OCI-LY3 (cell line): ENCODE results near the gene TACC2.

Source experiments
- H2AFZ ChIP-seq: fragments of 200-600, 300-600 bp; shearing (Covaris generic); 2 replicates; pipeline ENCODE4 v1.6.0; 2014; ENCODE audit warnings: antibody characterized with exemption, low read depth, low read length
- H3K27ac ChIP-seq: fragments of 200-600, 300-600 bp; sonication (generic); 2 replicates; pipeline ENCODE4 v1.5.1; 2014; ENCODE audit warnings: mild to moderate bottlenecking, low read length, moderate library complexity, mixed read lengths
- H3K27me3 ChIP-seq: fragments of 200-600, 300-600 bp; sonication (generic); 2 replicates; pipeline ENCODE4 v1.6.1; 2014; ENCODE audit warnings: low read depth, low read length, mixed read lengths
- H3K36me3 ChIP-seq: fragments of 200-600, 300-600 bp; sonication (generic); replicated peaks from 2 replicates; pipeline ENCODE3; 2014; ENCODE audit warnings: low read depth, low read length, mixed read lengths
- H3K4me1 ChIP-seq: fragments of 300-600, 200-600 bp; sonication (generic); 2 replicates; pipeline ENCODE4 v1.6.1; 2014; ENCODE audit warnings: low read length, mixed read lengths
- H3K4me2 ChIP-seq: fragments of 200-600, 300-600 bp; sonication (generic); 2 replicates; pipeline ENCODE4 v1.6.1; 2014; ENCODE audit warnings: low read length, mixed read lengths
- H3K4me3 ChIP-seq: fragments of 300-600, 200-600 bp; sonication (generic); 2 replicates; pipeline ENCODE4 v1.5.1; 2014; ENCODE audit warnings: antibody characterized with exemption, mild to moderate bottlenecking, low read length, moderate library complexity
- H3K79me2 ChIP-seq: fragments of 300-600, 200-600 bp; shearing (Covaris generic); 2 replicates; pipeline ENCODE4 v1.6.1; 2014; ENCODE audit warnings: mild to moderate bottlenecking, low read length, mixed read lengths
- H3K9ac ChIP-seq: fragments of 300-600, 200-600 bp; shearing (Covaris generic); 2 replicates; pipeline ENCODE4 v1.6.0; 2014; ENCODE audit warnings: mild to moderate bottlenecking, low read length, moderate library complexity
- H3K9me3 ChIP-seq: fragments of 200-600, 300-600 bp; shearing (Covaris generic); 2 replicates; pipeline ENCODE4 v1.6.1; 2014; ENCODE audit warnings: low read length, mixed read lengths; ENCODE audit not compliant: insufficient read depth
- H4K20me1 ChIP-seq: fragments of 200-600, 300-600 bp; sonication (generic); 2 replicates; pipeline ENCODE4 v1.6.1; 2016; ENCODE audit warnings: low read length, mixed read lengths; ENCODE audit not compliant: insufficient read depth
- CTCF ChIP-seq: fragments of 200-600, 300-600 bp; sonication (generic); IDR thresholded peaks from 2 replicates; pipeline ENCODE4 v1.5.1; 2014; ENCODE audit warnings: antibody characterized with exemption, low read length, low read depth
- EZH2phosphoT487 ChIP-seq: fragments of 200-600 bp; shearing (Covaris generic); IDR thresholded peaks from 2 replicates; pipeline ENCODE4 v1.6.1; 2018; ENCODE audit warnings: antibody characterized with exemption, mixed run types, low read depth

TACC2 gene

DNA sequence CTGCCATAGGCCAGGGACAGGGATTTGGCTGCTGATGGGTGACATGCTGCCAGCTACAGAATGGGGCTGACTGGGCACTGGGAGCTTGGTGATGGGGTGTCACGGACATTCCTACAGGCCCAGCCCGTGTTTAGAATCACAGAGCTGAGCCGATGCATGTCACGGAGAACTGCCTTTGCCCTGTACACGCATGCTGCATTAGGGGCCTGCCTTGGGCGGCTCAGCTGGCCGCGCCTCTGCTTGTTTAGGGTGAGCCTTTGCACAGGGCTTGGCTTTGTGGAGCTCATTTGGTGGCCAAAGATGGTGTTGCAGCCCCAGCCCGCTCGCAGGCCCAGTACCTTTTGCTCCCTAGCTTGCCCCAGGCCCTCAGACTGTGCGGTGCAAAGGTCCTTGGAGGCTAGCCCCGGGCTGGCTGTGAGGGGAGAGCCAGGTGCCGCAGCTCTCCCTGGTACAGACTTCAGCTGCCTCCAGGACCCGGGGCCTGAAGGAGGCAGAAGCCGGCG lies 173.8 kb downstream of the TACC2 start:
- Histone ChIP-seq H3K27ac (no peak overlapping the region), H3K79me2 (no peaks in the 10 kb centered on the region), H3K9ac (no peak overlapping the region), H3K36me3 (no peaks in the 10 kb centered on the region), H3K9me3 (no peaks in the 10 kb centered on the region), H3K4me1 (no peaks in the 10 kb centered on the region), H3K4me2 (no peak overlapping the region), H3K4me3 (no peak overlapping the region), H3K27me3 (peaks cover 31% of the 10 kb centered on the region; the same call in 1 of the 2 replicates), H2AFZ (no peak overlapping the region), H4K20me1 (no peaks in the 10 kb centered on the region)
- TF ChIP-seq EZH2phosphoT487 (no peak), CTCF (no peak)

GRCh38 chr10:122163174-122164022 lies 174.4 kb downstream of the TACC2 start:
- Histone ChIP-seq H3K4me2 (no peak overlapping the region), H3K4me1 (no peaks in the 10 kb centered on the region), H3K4me3 (no peak overlapping the region), H3K79me2 (no peaks in the 10 kb centered on the region), H2AFZ (no peak overlapping the region), H3K27ac (no peak overlapping the region), H3K36me3 (no peaks in the 10 kb centered on the region), H3K27me3 (peaks cover 29% of the 10 kb centered on the region; the same call in 1 of the 2 replicates), H4K20me1 (no peaks in the 10 kb centered on the region), H3K9ac (no peak overlapping the region), H3K9me3 (no peaks in the 10 kb centered on the region)
- TF ChIP-seq CTCF (no peak), EZH2phosphoT487 (no peak)

GRCh38 chr10:122164023-122164601 lies 175.1 kb downstream of the TACC2 start:
- no peak overlapping the region for H3K27ac ChIP-seq
- H3K9ac ChIP-seq, result no peak overlapping the region
- H3K36me3 ChIP-seq, result no peaks in the 10 kb centered on the region
- H3K4me2 ChIP-seq, result no peak overlapping the region
- no peaks in the 10 kb centered on the region for H4K20me1 ChIP-seq
- TF ChIP-seq CTCF (no peak), EZH2phosphoT487 (no peak)
- no peak overlapping the region for H2AFZ ChIP-seq
- H3K4me3 ChIP-seq, result no peak overlapping the region
- H3K9me3 ChIP-seq, result no peaks in the 10 kb centered on the region
- no peaks in the 10 kb centered on the region for H3K4me1 ChIP-seq
- peaks cover 28% of the 10 kb centered on the region; the same call in 1 of the 2 replicates for H3K27me3 ChIP-seq
- H3K79me2 ChIP-seq, result no peaks in the 10 kb centered on the region

DNA sequence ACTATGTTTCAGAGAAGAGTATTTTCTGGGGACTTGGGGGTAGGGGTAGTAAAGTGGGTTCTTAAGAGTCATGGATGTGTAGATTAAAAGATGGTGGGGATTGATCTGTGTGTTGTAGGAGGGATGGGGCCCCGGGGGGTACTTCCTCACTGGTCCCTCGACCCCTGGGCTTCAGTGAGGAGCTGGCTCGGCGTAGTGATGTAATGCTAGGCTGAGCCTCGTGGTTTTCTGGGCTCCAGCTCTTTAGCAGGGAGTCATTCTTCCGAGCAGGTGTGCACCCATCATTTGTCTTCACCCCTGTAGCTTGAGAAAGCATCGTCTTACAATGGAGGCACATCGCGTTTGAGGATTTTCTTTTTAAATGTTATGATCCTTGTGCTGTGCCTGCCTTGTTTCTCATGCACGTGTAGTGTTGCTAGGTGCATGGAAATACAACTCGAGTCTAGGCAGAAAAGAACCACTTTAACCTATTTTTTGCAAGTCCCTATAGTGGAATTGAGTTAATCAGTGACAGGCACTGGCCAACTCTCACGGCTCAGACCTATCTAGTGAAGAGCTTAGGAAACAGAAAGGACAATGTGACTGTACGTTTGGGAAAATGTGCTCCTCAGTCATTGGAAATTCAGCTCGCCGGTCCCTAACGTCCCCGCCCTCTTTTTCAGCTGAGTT lies 176.0 kb downstream of the TACC2 start:
- Histone ChIP-seq H3K79me2 (no peaks in the 10 kb centered on the region), H3K36me3 (no peaks in the 10 kb centered on the region), H3K9ac (no peak overlapping the region), H3K27ac (no peak overlapping the region), H2AFZ (no peak overlapping the region), H3K4me3 (no peak overlapping the region), H3K9me3 (no peaks in the 10 kb centered on the region), H3K4me1 (no peaks in the 10 kb centered on the region), H3K27me3 (peaks cover 25% of the 10 kb centered on the region; the same call in 1 of the 2 replicates), H4K20me1 (no peaks in the 10 kb centered on the region), H3K4me2 (no peak overlapping the region)
- TF ChIP-seq CTCF (no peak), EZH2phosphoT487 (no peak)
